Lung (tissue), 12 donors: ENCODE measurements around the gene CDC6. TPM values are rescaled to one million over a fixed set of nuclear protein-coding genes. Genes with fewer than 3 reads are reported as not detected.

Experiments used
- ATAC-seq: fragments of 200-7000 bp; cut with Tn5 transposase; one replicate; pipeline ENCODE4 v1.9.1; 2020; ENCODE audit warnings: moderate number of reproducible peaks; ENCODE audit not compliant: insufficient read depth, low FRiP score
- DNase-seq, 3 donors: peaks; one replicate each; pipeline ENCODE4 v3.0.0-alpha.2; 2013 to 2017
- H3K27ac ChIP-seq, 2 donors: one replicate each; pipeline ENCODE4 v1.5.1; 2013; ENCODE audit warnings: mild to moderate bottlenecking in 2 of 2, moderate library complexity in 2 of 2, control low read depth in 1 of 2, inconsistent platforms in 1 of 2, low read depth in 1 of 2, low read length in 1 of 2
- H3K27me3 ChIP-seq, 3 donors: one replicate each; pipeline ENCODE4 v1.5.1; 2013; ENCODE audit warnings: low read length in 2 of 3; ENCODE audit not compliant: control insufficient read depth in 3 of 3, insufficient read depth in 3 of 3
- H3K36me3 ChIP-seq, 4 donors: one replicate each; pipeline ENCODE4 v1.5.1; 2013; ENCODE audit warnings: low read length in 4 of 4, mild to moderate bottlenecking in 1 of 4, moderate library complexity in 1 of 4; ENCODE audit not compliant: control insufficient read depth in 4 of 4, insufficient read depth in 4 of 4
- H3K4me1 ChIP-seq, 5 donors: one replicate each; pipeline ENCODE4 v1.5.1; 2013; ENCODE audit warnings: low read length in 5 of 5, mild to moderate bottlenecking in 2 of 5, moderate library complexity in 1 of 5; ENCODE audit not compliant: control insufficient read depth in 5 of 5, insufficient read depth in 5 of 5
- H3K4me3 ChIP-seq: one replicate; pipeline ENCODE4 v1.5.1; 2013; ENCODE audit warnings: mild to moderate bottlenecking, control low read depth, moderate library complexity
- H3K9ac ChIP-seq, 2 donors: one replicate each; pipeline ENCODE4 v1.5.1; 2013; ENCODE audit warnings: low read length in 2 of 2, control low read depth in 1 of 2; ENCODE audit not compliant: insufficient read depth in 1 of 2
- H3K9me3 ChIP-seq, 4 donors: one replicate each; pipeline ENCODE4 v1.5.1; 2013; ENCODE audit warnings: low read length in 3 of 4, mild to moderate bottlenecking in 1 of 4, moderate library complexity in 1 of 4; ENCODE audit not compliant: control insufficient read depth in 4 of 4, insufficient read depth in 3 of 4
- WGBS, 2 donors: extraction: QIAGEN DNeasy Blood & Tissue Kit; methylation state at CpG; one replicate each; pipeline ENCODE4 v1.1.7; 2013; 5-methylcytosine and 5-hydroxymethylcytosine counted together
- polyA plus RNA-seq, 2 donors: library from polyadenylated mRNA; stranded (reverse); fragments of 200-250 nt; gene quantifications; one replicate each; pipeline ENCODE4 v1.2.1, GENCODE V29; 2013
- total RNA-seq, 2 donors: library from RNA; depleted of rRNA in 1 of 2; stranded (reverse); fragments of >200 nt in 1 of 2; gene quantifications; one replicate each; pipeline ENCODE4 v1.2.1, GENCODE V29; 2014 to 2021
- TF ChIP-seq, protein P1 (sequence below): IDR thresholded peaks from 2 replicates; pipeline ENCODE4 v1.5.1; 2012; ENCODE audit warnings: mild to moderate bottlenecking; ENCODE audit errors: control extremely low read depth, extremely low read depth
- donor health status: control.
- donor health status: control.
- donor health status: Bipolar disorder and iron deficiency.
- donor health status: healthy.
- donor health status: DM: yes; HTN: yes; CAD: no.

Gene CDC6
- total and polyA plus RNA-seq, 4 donors: 3.3 to 6.0 (median 5.6) TPM

DNA sequence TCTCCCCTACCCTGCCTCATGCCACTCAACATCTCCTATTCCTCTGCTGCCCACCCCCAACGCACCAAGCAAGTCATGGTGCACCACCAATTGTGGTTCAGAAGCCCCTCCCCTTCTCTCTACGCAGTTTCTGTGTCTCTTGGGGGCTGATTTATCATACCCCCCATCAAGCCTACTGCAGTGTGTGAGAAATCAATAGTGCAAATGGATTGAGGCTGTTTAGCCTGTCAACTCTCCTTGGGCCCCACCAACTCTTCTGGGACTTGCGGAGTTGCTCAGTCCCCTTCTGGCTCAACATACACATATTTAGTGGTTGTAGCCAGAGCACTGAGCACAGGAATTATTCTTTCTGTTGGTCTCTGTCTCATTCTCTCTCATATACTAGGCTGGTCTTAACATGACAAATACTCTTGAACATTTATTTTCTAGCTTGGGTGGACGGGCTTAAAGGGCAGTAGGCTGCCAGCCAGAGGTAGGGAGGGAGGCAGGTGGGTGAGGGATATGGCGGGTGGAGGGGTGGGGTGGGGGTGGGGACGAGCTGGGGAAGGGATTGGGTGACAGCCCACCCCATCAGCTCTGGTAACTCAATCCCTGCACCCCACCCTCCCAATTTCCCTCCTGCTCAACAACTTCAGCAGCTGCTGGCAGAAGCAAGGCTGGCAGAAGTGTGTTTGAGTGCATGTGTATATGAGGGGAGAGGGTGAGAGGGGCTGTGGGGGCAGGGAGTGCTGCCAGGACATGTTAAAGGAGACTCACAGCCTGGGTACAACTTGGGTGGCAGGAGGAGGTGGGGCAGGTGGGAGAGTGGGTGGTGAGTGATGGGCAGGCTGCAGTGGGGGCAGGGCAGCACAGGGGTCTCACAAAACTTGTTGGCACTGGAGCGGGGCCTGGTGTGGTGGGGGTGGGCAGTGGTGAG is 26.2 kb downstream of the CDC6 start:
- H3K36me3 ChIP-seq: no peaks in the 10 kb centered on the region
- no peak overlapping the region for H3K9ac ChIP-seq
- H3K9me3 ChIP-seq: no peaks in the 10 kb centered on the region
- DNase-seq (peak in 2 of 3 donors; percentile 58 to 79), ATAC-seq (no peak)
- no peak overlapping the region for H3K4me3 ChIP-seq
- 70% methylated on average over 7 of the region's 7 CpGs for WGBS, 2 donors
- H3K4me1 ChIP-seq: peaks cover 39 to 85% (median 65%) of the 10 kb centered on the region in 5 donors
- H3K27ac ChIP-seq: peak overlapping the region; percentile 54 to 81
- TF ChIP-seq, protein P1, sequence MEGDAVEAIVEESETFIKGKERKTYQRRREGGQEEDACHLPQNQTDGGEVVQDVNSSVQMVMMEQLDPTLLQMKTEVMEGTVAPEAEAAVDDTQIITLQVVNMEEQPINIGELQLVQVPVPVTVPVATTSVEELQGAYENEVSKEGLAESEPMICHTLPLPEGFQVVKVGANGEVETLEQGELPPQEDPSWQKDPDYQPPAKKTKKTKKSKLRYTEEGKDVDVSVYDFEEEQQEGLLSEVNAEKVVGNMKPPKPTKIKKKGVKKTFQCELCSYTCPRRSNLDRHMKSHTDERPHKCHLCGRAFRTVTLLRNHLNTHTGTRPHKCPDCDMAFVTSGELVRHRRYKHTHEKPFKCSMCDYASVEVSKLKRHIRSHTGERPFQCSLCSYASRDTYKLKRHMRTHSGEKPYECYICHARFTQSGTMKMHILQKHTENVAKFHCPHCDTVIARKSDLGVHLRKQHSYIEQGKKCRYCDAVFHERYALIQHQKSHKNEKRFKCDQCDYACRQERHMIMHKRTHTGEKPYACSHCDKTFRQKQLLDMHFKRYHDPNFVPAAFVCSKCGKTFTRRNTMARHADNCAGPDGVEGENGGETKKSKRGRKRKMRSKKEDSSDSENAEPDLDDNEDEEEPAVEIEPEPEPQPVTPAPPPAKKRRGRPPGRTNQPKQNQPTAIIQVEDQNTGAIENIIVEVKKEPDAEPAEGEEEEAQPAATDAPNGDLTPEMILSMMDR: no peak
- no peaks in the 10 kb centered on the region for H3K27me3 ChIP-seq

DNA sequence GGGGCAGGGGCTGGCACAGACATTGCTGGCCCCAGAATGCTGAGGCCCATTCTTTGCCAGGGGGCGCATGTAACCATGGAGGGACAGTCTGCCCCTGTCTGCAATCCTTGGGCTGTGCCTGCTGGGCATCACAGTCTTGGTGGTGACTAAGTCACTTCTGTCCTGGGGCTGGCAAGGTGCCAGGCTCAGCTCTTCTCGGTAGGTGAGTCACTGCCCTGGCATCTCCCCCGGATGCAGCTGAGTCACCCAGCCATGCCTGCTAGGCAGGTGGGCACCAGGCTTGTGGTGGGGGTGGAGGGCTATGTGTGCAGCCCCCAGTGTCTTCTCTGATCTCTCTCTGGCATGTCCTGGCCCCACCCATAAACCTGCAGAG is 26.9 kb downstream of the CDC6 start:
- no peak overlapping the region for H3K4me3 ChIP-seq
- peak; percentile 3 for ATAC-seq
- DNase-seq: peak in 2 of 3 donors; percentile 59 to 69
- H3K4me1 ChIP-seq: peaks cover 34 to 82% (median 64%) of the 10 kb centered on the region in 5 donors
- TF ChIP-seq, protein P1: no peak
- H3K9ac ChIP-seq: no peak overlapping the region
- H3K36me3 ChIP-seq: no peaks in the 10 kb centered on the region
- no peaks in the 10 kb centered on the region for H3K27me3 ChIP-seq
- H3K9me3 ChIP-seq: no peaks in the 10 kb centered on the region
- peak overlapping the region; percentile 47 to 86 for H3K27ac ChIP-seq
- WGBS, 2 donors: 20 to 24% methylated on average over 3 of the region's 3 CpGs

DNA sequence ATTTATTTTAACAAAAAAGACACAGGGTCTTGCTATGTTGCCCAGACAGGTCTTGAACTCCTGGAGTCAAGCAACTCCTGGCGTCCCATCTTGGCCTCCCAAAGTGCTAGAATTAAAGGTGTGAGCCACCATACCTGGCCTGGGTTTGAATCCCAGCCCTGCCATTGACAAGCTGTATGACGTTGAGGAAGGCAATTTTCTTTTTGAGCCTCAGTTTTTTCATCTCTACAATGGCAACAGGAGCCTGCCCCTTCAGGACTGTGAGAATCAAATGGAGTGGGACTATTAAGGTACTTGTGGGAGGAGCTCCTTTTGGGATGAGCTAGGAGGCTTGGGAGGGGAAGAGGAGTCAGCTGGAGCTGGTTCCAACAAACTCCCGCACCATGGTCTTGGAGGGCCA is 27.5 kb downstream of the CDC6 start:
- no peak for ATAC-seq
- peak overlapping the region in 1 of 2 donors; percentile 86 for H3K27ac ChIP-seq
- no peaks in the 10 kb centered on the region for H3K9me3 ChIP-seq
- 82 to 91% methylated on average over 3 of the region's 3 CpGs for WGBS, 2 donors
- DNase-seq: no peak
- H3K4me3 ChIP-seq: no peak overlapping the region
- peaks cover 31 to 81% (median 63%) of the 10 kb centered on the region in 5 donors for H3K4me1 ChIP-seq
- H3K27me3 ChIP-seq: no peaks in the 10 kb centered on the region
- TF ChIP-seq, protein P1: no peak
- no peaks in the 10 kb centered on the region for H3K36me3 ChIP-seq
- peak overlapping the region in 1 of 2 donors; percentile 19 for H3K9ac ChIP-seq
